H7 (cell line): ENCODE measurements around the gene LCE1F. TPM values are rescaled to one million over a fixed set of nuclear protein-coding genes. Genes with fewer than 3 reads are reported as not detected.
A peak's percentile ranks its signal among the peaks of the same experiment; 100 is the strongest.

ENCODE experiments used
- DNase-seq: peaks from one replicate; pipeline ENCODE4 v3.0.0; 2012
- H3K27me3 ChIP-seq: 2 replicates; pipeline ENCODE4 v1.6.0; 2011; ENCODE audit warnings: mild to moderate bottlenecking, low read length; ENCODE audit not compliant: control insufficient read depth, insufficient read depth
- H3K36me3 ChIP-seq: replicated peaks from 2 replicates; pipeline ENCODE4 v1.5.1; 2011; ENCODE audit warnings: low read length; ENCODE audit not compliant: control insufficient read depth, insufficient read depth
- H3K4me3 ChIP-seq: 2 replicates; pipeline ENCODE4 v1.5.1; 2011; ENCODE audit warnings: low read depth, mild to moderate bottlenecking, control low read depth, low read length, moderate library complexity; ENCODE audit not compliant: insufficient read depth
- total RNA-seq: library from RNA; depleted of rRNA; stranded (reverse); fragments of >200 nt; shearing (Covaris generic); gene quantifications from 2 replicates; pipeline ENCODE4 v1.2.3, GENCODE V29; 2014

Gene LCE1F
- total RNA-seq, 1 experiment from 2014 or later = not detected

GRCh38 chr1:152758636-152759035 lies 16.3 kb upstream of the LCE1F start:
- H3K27me3 ChIP-seq = no peaks in the 10 kb centered on the region
- no peak for DNase-seq
- no peaks in the 10 kb centered on the region for H3K36me3 ChIP-seq
- no peak overlapping the region for H3K4me3 ChIP-seq

GRCh38 chr1:152759453-152760173 lies 15.3 kb upstream of the LCE1F start:
- Histone ChIP-seq H3K4me3 (no peak overlapping the region), H3K27me3 (no peaks in the 10 kb centered on the region), H3K36me3 (no peaks in the 10 kb centered on the region)
- no peak for DNase-seq

- Histone ChIP-seq H3K36me3 (no peaks in the 10 kb centered on the region), H3K27me3 (no peaks in the 10 kb centered on the region), H3K4me3 (no peak overlapping the region)
- no peak for DNase-seq
Observed at GRCh38 chr1:152760551-152761190, 14.3 kb upstream of the LCE1F start.

GRCh38 chr1:152761609-152762213 lies 13.2 kb upstream of the LCE1F start:
- H3K27me3 ChIP-seq = no peaks in the 10 kb centered on the region
- no peak overlapping the region for H3K4me3 ChIP-seq
- H3K36me3 ChIP-seq = no peaks in the 10 kb centered on the region
- DNase-seq = no peak

GRCh38 chr1:152768847-152769533 lies 6.0 kb upstream of the LCE1F start:
- H3K27me3 ChIP-seq = no peaks in the 10 kb centered on the region
- H3K36me3 ChIP-seq = no peaks in the 10 kb centered on the region
- H3K4me3 ChIP-seq = no peak overlapping the region
- no peak for DNase-seq

- H3K27me3 ChIP-seq = no peaks in the 10 kb centered on the region
- DNase-seq = no peak
- H3K4me3 ChIP-seq = no peak overlapping the region
- H3K36me3 ChIP-seq = no peaks in the 10 kb centered on the region
Observed at GRCh38 chr1:152770411-152770810, 4.5 kb upstream of the LCE1F start.

- H3K27me3 ChIP-seq = no peaks in the 10 kb centered on the region
- H3K36me3 ChIP-seq = no peaks in the 10 kb centered on the region
- no peak overlapping the region for H3K4me3 ChIP-seq
- peak; percentile 1 for DNase-seq
Observed at GRCh38 chr1:152776361-152776760, 1.4 kb downstream of the LCE1F start.

GRCh38 chr1:152777510-152778137 lies 2.7 kb downstream of the LCE1F start:
- no peaks in the 10 kb centered on the region for H3K27me3 ChIP-seq
- H3K4me3 ChIP-seq = no peak overlapping the region
- no peaks in the 10 kb centered on the region for H3K36me3 ChIP-seq
- DNase-seq = peak; percentile 7

GRCh38 chr1:152783095-152783494 lies 8.2 kb downstream of the LCE1F start:
- H3K27me3 ChIP-seq = no peaks in the 10 kb centered on the region
- H3K36me3 ChIP-seq = no peaks in the 10 kb centered on the region
- no peak overlapping the region for H3K4me3 ChIP-seq
- DNase-seq = peak; percentile 1

GRCh38 chr1:152786077-152786476 lies 11.1 kb downstream of the LCE1F start, which contains the start of gene LCE1E:
TSS of gene LCE1E (plus strand) at chr1:152786257. CDS start at chr1:152787300, 1,043 bp downstream.
- Histone ChIP-seq H3K27me3 (no peaks in the 10 kb centered on the region), H3K4me3 (no peak within 1 kb of the TSS), H3K36me3 (no peaks in the 10 kb centered on the region)
- DNase-seq = peak; percentile 1

- no peak for DNase-seq
- Histone ChIP-seq H3K27me3 (no peaks in the 10 kb centered on the region), H3K36me3 (no peaks in the 10 kb centered on the region), H3K4me3 (no peak overlapping the region)
Observed at GRCh38 chr1:152795686-152796085, 20.7 kb downstream of the LCE1F start.

GRCh38 chr1:152796421-152796820 lies 21.5 kb downstream of the LCE1F start, which contains the start of gene LCE1D:
TSS of gene LCE1D (plus strand) at chr1:152796721. CDS start at chr1:152797795, 1,074 bp downstream.
- Histone ChIP-seq H3K4me3 (no peak within 1 kb of the TSS), H3K27me3 (no peaks in the 10 kb centered on the region), H3K36me3 (no peaks in the 10 kb centered on the region)
- no peak for DNase-seq

GRCh38 chr1:152801333-152801732 lies 26.4 kb downstream of the LCE1F start:
- Histone ChIP-seq H3K4me3 (no peak overlapping the region), H3K36me3 (no peaks in the 10 kb centered on the region), H3K27me3 (no peaks in the 10 kb centered on the region)
- DNase-seq = peak; percentile 1

GRCh38 chr1:152806576-152806975 lies 31.6 kb downstream of the LCE1F start, which contains the start of gene LCE1C:
TSS of gene LCE1C (minus strand) at chr1:152806651. CDS start at chr1:152805478, 1,173 bp downstream.
- H3K4me3 ChIP-seq = no peak within 1 kb of the TSS
- no peaks in the 10 kb centered on the region for H3K36me3 ChIP-seq
- DNase-seq = peak; percentile 3
- no peaks in the 10 kb centered on the region; the same call in 1 of the 2 replicates for H3K27me3 ChIP-seq
